ENCODE results near the gene RAB2B. TPM values are rescaled to one million over a fixed set of nuclear protein-coding genes. Genes with fewer than 3 reads are reported as not detected.
A peak's percentile ranks its signal among the peaks of the same experiment; 100 is the strongest.

The RAB2B gene
- total and polyA plus RNA-seq, 12 donors = 14.0 to 50.6 (median 30.0) TPM

DNA sequence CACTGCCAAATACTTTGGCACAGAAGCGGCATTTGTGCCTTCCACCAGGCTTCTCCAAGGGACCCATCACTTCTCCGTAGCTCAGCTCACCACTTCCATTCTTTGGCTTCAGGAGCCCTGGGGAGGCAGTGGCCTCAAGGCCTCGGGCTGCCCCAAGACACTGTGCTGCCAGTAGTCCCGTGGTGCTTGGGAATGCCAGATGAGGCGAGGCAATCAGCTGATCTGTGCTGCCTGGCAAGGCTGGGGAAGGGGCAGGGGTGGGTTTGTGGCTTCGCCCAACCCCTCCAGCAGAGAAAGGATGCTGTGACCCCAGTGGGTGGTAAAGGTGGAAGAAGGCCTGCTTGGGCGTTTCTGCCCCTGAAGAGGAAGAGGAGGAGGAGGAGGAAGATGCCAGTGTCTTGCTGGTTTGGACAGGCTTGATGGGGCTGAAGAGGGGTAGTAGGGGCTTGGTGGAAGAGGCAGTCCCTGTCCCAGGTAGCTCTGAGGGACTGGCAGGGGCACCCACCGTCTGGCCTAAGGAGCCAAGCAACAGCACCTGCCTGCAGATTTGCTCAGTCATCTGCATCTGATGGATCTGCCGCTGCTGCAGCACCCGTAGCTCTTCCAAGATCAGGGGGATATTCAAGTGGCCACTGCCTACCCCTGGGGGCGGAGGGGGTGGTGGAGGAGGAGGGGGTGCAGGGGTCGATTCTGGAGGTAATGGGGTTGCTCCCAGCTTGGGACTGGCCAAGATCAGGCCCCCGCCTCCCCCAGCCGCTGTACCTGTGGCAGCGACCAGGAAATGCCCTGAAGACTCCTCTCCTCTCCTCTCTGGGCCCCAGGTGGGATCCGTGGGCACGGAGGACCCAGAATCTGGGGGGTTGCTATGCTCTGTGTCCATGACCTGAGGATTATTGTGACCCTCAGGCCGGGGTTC is 48.1 kb upstream of the RAB2B start:
- no peaks in the 10 kb centered on the region for H3K36me3 ChIP-seq (replicated peaks in 1 of 2)
- intact Hi-C loops (cut with DNase I) = no loop called here
- no peak overlapping the region for H3K27ac ChIP-seq
- H3K27me3 ChIP-seq = no peaks in the 10 kb centered on the region
- H3K4me1 ChIP-seq (replicated peaks in 1 of 2) = peaks cover 0 to 8% of the 10 kb centered on the region in 2 donors
- TF ChIP-seq CTCF (IDR thresholded peaks at IDR 0.05) (no peak), POLR2A (IDR thresholded peaks at IDR 0.05) (no peak)
- no peaks in the 10 kb centered on the region for H3K9me3 ChIP-seq (replicated peaks in 1 of 3)
- H3K4me3 ChIP-seq = peak overlapping the region in 1 of 4 donors; percentile 77
- DNase-seq = no peak
- WGBS, 4 donors = 88 to 94% (median 91%) methylated on average over 12 to 18 of the region's 18 CpGs

GRCh38 chr14:21523203-21523602 is 46.4 kb upstream of the RAB2B start:
- TF ChIP-seq POLR2A (IDR thresholded peaks at IDR 0.05) (no peak), CTCF (IDR thresholded peaks at IDR 0.05) (no peak)
- Histone ChIP-seq H3K9me3 (replicated peaks in 1 of 3) (no peaks in the 10 kb centered on the region), H3K4me1 (replicated peaks in 1 of 2) (peaks cover 0 to 8% of the 10 kb centered on the region in 2 donors), H3K36me3 (replicated peaks in 1 of 2) (no peaks in the 10 kb centered on the region), H3K4me3 (no peak overlapping the region), H3K27ac (no peak overlapping the region), H3K27me3 (no peaks in the 10 kb centered on the region)
- whole genome bisulfite sequencing, 4 donors = 78 to 91% (median 85%) methylated on average over 5 to 7 of the region's 7 CpGs
- no peak for DNase-seq
- intact Hi-C loops (cut with DNase I) = no loop called here

DNA sequence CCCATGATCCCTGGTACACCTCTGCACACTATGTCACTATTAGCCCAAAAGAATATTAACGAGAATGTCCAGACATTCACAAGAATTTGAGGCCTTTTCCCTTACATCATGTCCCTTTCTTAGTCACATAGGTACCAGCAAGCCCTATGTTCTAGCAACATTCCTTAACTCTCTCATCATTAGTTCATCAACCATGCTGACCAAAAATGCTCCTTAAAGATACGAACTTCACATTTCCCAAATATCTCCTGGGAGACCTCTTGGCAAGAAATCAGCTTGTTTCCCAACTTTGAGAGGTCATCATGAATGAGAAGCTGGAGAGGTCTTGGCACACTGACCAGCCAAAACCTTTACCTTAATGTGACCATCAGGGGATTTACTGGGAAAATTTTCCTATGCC is 44.7 kb upstream of the RAB2B start:
- no peak for DNase-seq
- no peaks in the 10 kb centered on the region for H3K27me3 ChIP-seq

GRCh38 chr14:21520767-21521166 is 44.0 kb upstream of the RAB2B start:
- H3K27ac ChIP-seq = no peak overlapping the region
- 90 to 98% (median 93%) methylated on average over 1 of the region's 1 CpG for WGBS, 4 donors
- no peaks in the 10 kb centered on the region for H3K36me3 ChIP-seq (replicated peaks in 1 of 2)
- H3K4me3 ChIP-seq = no peak overlapping the region
- no peaks in the 10 kb centered on the region for H3K27me3 ChIP-seq
- H3K9me3 ChIP-seq (replicated peaks in 1 of 3) = no peaks in the 10 kb centered on the region
- no peak for TF ChIP-seq CTCF (IDR thresholded peaks at IDR 0.05)
- TF ChIP-seq POLR2A (IDR thresholded peaks at IDR 0.05) = no peak
- intact Hi-C loops (cut with DNase I) = no loop called here
- no peak for DNase-seq
- H3K4me1 ChIP-seq (replicated peaks in 1 of 2) = no peaks in the 10 kb centered on the region

More for the DNA sequence above, 44.7 kb upstream of the RAB2B start:
- TF ChIP-seq CTCF (IDR thresholded peaks at IDR 0.05) (no peak), POLR2A (IDR thresholded peaks at IDR 0.05) (no peak)
- H3K27ac ChIP-seq = no peak overlapping the region
- no peaks in the 10 kb centered on the region for H3K9me3 ChIP-seq (replicated peaks in 1 of 3)
- intact Hi-C loops (cut with DNase I) = no loop called here
- H3K36me3 ChIP-seq (replicated peaks in 1 of 2) = no peaks in the 10 kb centered on the region
- no peak overlapping the region for H3K4me3 ChIP-seq
- peaks cover 0 to under 1% of the 10 kb centered on the region in 2 donors for H3K4me1 ChIP-seq (replicated peaks in 1 of 2)
- 83 to 89% (median 85%) methylated on average over 2 of the region's 2 CpGs for WGBS, 4 donors
